Mammary epithelial cell (primary cell): Measurements from ENCODE around the gene IFT122.

ENCODE experiments used
- EZH2 ChIP-seq: IDR thresholded peaks from 2 replicates; pipeline ENCODE4 v1.6.1; 2012; ENCODE audit warnings: low read length, inconsistent platforms, borderline replicate concordance
- TF ChIP-seq, protein P1 (sequence below), 2 donors: IDR thresholded peaks in 1 of 2; conservative IDR thresholded peaks in 1 of 2; 2 replicates each; pipeline ENCODE4 v1.5.1; 2011 to 2012; ENCODE audit warnings: inconsistent platforms in 2 of 2, low read length in 2 of 2, mild to moderate bottlenecking in 2 of 2, control low read depth in 1 of 2, low read depth in 1 of 2; ENCODE audit not compliant: insufficient read depth in 1 of 2; ENCODE audit errors: extremely low read depth in 1 of 2

DNA sequence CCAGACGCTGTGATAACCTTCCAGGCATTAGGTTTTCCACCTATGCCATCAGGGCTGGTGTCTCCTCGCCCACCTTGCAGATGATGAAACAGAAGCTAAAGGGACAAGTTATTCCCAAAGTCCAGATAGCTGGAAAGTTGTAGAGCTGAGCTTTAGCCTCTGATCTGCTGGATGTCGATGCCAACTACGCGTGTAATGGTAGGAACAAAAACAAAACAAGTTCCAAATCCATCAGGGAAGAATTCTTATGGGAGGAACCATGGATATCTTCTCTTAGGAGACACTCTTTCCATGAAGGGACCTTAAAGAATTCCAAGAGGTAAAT, 60.3 kb downstream of the IFT122 start:
- TF ChIP-seq, protein P1, sequence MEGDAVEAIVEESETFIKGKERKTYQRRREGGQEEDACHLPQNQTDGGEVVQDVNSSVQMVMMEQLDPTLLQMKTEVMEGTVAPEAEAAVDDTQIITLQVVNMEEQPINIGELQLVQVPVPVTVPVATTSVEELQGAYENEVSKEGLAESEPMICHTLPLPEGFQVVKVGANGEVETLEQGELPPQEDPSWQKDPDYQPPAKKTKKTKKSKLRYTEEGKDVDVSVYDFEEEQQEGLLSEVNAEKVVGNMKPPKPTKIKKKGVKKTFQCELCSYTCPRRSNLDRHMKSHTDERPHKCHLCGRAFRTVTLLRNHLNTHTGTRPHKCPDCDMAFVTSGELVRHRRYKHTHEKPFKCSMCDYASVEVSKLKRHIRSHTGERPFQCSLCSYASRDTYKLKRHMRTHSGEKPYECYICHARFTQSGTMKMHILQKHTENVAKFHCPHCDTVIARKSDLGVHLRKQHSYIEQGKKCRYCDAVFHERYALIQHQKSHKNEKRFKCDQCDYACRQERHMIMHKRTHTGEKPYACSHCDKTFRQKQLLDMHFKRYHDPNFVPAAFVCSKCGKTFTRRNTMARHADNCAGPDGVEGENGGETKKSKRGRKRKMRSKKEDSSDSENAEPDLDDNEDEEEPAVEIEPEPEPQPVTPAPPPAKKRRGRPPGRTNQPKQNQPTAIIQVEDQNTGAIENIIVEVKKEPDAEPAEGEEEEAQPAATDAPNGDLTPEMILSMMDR (conservative IDR thresholded peaks at IDR 0.05 in 1 of 2, IDR thresholded peaks at IDR 0.05 in 1 of 2; ENCODE audit: extremely low read depth in 1 of 2, insufficient read depth in 1 of 2, low read depth in 1 of 2, low read length in 2 of 2) = no peak
- TF ChIP-seq EZH2 = no peak
